Cardiac septum (tissue), 1 donor: Measurements from ENCODE around the gene RUSC2. TPM values are rescaled to one million over a fixed set of nuclear protein-coding genes. Genes with fewer than 3 reads are reported as not detected.
"Not testable (repeated sequence)": the region's sequence is repeated elsewhere in the genome, so short reads cannot be mapped to it uniquely, and the experiment has no call there.

ENCODE experiments used
- DNase-seq: peaks from one replicate; pipeline ENCODE4 v3.0.0-alpha.2; 2020; ENCODE audit warnings: low spot score
- intact Hi-C: fragments of 100-400 bp; cut with DNase I; formaldehyde crosslinking; loops from one replicate; pipeline ENCODE4 v1.14.0; 2022
- total RNA-seq: library from RNA; stranded (reverse); fragmentation: NEBNext Ultra II Directional; extraction: Animal tissue kit (Norgen Biotek cat#: 25700); gene quantifications from one replicate; pipeline ENCODE4 v1.2.1, GENCODE V29; 2021
- donor health status: DM: no; HTN: no; CAD: no.

Gene RUSC2
- total RNA-seq, 1 donor from 2014 or later = 44.5 TPM

DNA sequence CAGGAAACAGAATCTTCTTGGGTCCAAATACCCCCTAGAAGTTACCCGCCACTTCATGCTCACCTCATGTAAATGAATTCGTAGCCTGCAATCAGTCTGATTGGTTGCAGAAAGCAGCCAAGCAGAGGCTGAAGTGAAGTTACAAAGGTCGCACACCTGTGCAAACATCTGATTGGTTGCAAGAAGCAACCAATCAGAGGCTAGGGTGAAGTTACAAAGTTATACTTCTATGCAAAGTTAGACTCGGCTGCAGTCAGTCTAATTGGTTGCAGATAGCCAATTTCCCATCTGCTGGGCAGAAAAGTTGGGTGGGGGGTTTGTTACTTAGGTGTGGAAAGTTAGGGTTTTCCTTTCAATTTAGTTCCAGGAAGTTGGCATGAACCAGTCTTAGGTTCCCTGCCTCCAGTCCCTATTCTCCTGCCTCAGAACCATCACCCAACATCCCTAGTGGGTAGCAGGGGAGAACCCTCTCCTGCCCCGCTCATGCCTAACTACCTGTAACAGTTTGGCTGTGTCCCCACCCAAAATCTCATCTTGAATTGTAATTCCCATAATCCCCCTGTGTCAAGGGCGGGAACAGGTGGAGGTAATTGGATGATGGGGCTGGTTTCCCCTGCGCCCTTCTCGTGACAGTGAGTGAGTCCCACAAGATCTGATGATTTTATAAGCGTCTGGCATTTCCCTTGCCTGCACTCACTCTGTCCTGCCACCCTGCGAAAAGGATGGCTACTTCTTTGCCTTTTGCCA is 1.2 kb upstream of the RUSC2 start:
- intact Hi-C loops = no loop called here
- no peak for DNase-seq

DNA sequence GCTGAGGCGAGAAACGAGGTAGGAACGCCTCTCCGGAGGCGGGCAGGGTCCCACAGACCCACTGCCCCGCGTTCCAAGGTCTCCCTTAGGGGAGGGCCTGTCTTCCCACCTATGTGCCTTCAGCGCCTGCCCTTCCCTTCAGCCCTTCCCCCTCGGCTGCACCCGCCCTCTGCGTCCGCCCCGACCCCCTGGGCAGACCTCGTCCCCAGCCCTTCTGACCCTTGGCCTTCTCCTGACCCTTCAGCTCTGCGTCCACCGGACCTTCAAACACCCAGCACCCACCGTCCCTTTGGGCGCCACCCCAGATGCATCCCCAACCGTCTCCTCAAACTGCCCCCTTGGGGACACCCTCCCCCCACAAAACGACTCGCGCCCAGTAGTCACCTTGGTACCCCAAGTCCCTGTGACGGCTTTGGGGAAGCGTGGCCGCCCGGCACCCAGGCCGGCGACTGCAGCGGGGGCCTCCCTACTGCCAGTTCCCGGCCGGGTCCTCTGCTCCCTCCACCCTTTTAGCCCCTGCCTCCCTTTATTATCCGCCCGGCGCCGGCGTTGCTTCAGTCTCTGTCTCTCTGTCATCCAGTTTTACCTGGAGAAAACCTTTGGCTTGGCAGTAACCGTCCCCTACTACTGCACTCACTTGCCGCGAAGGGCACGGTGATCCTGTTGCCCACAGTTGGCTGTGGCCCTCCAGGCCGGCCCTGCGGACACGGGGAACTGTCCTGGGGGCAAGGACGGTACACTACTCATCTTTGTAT is 421 bp downstream of the RUSC2 start:
- intact Hi-C loops = loop anchor here (2.0 to 5.0 kb wide), 3 partner anchors 47 to 114 kb away; partner anchors contain the start of gene TESK1
- no peak for DNase-seq

DNA sequence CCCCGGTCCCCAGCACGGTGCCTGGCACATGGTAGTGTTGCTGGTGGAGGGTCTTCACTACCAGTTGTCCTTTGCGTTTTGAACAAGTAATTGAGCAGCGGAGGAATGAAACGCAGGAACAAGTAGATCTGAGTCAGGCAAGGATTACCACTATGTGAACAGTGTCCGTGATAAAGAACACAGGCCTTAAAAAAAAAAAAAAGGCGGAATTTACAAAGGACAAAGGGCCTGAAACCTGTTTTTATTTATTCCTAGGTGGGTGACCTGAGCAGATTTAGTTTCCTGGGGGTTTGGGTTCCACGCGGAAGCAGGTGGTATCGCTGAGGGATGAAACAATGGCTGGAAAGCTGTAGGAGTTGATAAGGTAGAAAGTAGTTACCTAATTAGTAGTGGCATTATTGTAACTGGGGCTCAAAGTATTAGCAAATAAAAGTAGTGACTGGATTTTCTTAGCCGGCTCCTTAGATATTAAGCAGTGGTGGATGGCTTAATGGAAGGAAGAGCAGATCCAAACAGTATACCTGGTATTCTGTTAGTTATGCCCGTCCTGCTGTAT is 1.1 kb downstream of the RUSC2 start:
- DNase-seq = no peak
- intact Hi-C loops = loop anchor here (2.0 to 5.0 kb wide), 3 partner anchors 46 to 114 kb away; partner anchors contain the start of gene TESK1

DNA sequence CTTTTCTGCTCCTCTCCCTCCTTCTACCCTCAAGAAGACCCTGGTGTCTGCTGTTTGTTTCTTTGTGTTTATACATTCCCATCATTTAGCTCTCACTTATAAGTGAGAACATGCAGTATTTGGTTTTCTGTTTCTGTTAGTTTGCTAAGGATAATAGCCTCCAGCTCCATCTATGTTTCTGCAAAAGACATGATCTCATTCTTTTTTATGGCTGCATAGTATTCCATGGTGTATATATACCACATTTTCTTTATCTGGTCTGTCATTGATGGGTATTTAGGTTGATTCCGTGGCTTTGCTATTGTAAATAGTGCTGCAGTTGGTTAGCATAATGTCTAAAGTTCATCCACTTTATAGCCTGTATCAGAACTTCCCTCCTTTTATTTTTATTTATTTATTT is 3.2 kb downstream of the RUSC2 start:
- DNase-seq = not testable (repeated sequence)
- intact Hi-C loops = loop anchor here (5.0 kb wide), 1 partner anchor 44 kb away; no protein-coding TSS in a partner anchor

DNA sequence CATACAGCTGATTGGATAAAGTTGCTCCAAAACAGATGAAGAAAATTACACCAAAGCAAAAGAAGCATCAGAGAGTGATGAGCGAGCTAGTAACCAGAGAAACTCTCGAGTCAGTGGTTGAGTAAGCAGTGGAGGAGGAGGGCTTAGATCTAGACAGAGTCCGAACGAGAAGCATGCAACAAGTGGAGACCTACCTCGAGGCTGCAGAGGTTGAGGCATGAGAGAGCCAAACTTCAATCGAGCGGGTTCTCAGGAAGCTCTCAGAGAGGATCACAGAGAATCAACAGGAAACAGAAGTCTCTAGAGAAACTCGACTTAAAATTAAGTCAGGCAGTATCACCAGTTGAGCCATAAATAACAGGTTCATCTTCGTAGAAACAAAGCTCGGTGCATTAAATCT is 6.1 kb downstream of the RUSC2 start:
- intact Hi-C loops = no loop called here
- DNase-seq = no peak

DNA sequence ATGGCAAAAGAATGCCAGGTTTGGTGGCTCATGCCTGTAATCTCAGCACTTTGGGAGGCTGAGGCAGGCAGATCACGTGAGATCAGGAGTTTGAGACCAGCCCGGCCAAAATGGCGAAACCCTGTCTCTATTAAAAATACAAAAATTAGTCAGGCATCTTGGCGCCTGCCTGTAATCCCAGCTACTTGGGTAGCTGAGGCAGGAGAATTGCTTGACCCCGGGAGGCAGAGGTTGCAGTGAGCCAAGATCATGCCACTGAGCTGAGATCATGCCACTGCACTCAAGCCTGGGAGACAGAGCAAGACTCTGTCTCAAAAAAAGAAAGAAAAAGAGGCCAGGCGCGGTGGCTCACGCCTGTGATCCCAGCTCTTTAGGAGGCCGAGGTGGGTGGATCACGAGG is 8.3 kb downstream of the RUSC2 start:
- DNase-seq = not testable (repeated sequence)

DNA sequence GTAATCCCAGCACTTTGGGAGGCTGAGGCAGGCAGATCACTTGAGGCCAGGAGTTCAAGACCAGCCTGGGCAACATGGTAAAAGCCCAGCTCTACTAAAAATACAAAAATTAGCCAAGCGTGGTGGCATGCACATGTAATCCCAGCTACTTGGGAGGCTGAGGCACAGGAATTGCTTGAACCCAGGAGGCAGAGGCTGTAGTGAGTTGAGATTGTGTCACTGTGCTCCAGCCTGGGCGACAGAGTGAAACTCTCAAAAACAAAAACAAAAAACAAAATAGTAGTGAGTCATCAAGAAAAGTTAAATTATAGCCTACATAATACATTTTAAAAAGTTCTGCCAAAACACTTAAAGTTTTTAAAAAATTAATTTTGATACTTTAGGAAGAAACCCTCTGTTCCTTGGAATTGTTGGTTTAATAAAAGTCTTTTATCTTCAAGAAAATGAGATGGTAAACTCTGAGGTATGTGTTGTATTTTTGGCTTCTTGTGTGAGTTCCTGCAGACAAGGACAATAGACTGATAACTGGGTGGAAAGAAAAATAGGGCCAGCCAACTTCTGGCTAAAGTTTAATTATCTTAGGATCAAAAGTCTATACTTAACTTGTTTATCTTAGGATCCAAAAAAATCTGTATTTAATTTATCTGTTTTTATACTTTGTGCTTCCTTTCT is 9.3 kb downstream of the RUSC2 start:
- DNase-seq = no peak
- intact Hi-C loops = no loop called here

More for the DNA sequence above, 8.3 kb downstream of the RUSC2 start:
- intact Hi-C loops = not testable (repeated sequence)

DNA sequence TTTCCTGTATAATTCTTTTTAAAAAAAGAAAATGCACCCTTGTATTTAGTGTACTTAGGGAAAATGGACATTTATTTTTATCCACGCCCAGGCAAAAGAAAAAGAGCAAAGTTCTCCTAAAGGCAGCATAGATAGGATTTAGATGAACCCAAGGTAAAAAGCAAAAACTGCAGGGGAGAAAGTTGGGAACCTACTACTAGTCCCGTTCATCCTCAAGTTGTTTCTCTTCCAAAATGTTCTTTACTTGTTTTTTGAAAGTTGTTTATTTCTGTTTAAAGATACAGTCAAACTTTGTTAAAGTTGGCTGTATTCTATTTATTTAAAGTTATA is 9.8 kb downstream of the RUSC2 start:
- intact Hi-C loops = no loop called here
- no peak for DNase-seq

DNA sequence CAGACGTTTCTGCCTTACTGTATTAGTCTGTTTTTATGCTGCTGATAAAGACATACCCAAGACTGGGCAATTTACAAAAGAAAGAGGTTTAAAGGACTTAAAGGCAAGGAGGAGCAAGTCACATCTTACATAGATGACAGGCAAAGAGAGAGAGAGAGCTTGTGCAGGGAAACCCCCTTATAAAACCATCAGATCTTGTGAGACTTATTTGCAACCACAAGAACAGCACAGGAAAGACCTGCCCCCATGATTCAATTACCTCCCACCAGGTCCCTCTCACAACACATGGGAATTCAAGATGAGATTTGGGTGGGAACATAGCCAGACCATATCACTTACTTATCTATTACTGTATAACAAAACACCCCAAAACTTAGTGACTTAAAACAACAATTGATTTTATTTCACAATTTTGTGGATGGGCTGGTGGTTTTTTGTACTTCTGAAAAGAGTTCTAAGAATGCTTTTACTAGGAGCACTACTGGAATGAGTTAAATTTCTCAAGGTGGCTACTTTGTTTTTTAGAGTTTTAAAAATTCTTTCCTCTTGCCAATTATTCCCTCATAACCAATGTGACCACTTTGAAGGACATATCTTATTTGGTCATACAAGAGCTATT is 10.3 kb downstream of the RUSC2 start:
- DNase-seq = no peak
- intact Hi-C loops = no loop called here

DNA sequence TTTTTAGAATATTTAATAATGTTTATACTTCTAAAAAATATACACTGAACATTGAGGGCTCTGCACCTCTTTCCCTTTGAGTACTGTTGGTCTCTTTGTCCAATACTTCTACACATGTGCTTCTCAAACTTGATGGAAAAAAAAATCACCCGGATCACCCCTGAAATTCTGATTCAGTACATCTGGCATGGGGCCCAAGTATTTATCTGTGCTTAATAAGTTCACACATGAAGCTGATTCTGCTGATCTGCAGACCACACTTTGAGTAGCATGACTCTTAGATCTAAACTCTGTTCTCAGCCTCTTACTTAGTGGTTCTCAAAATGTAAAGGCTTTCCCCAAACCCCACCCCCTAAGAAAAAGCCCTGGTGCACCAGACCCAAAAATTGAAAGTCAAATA is 12.0 kb downstream of the RUSC2 start:
- DNase-seq = no peak
- intact Hi-C loops = no loop called here

DNA sequence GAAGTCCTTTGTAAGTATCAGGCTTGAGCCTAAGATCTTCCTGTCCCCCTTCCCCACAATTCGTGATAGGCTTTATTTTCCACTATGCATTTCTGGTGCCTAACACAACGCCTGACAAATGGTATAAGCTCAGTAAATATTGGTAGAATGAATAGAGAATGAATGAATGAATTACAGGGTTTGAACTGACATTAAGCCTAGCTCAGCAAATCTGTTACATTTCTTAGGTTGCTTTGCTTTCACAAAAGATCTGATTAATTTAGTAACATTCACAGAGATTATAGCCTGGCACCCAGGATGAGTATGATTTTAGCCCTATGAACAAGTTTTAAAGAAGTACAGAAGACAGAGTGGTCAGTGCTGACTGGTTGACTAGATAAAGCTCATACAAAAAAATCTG is 16.4 kb downstream of the RUSC2 start:
- no peak for DNase-seq
- intact Hi-C loops = no loop called here

DNA sequence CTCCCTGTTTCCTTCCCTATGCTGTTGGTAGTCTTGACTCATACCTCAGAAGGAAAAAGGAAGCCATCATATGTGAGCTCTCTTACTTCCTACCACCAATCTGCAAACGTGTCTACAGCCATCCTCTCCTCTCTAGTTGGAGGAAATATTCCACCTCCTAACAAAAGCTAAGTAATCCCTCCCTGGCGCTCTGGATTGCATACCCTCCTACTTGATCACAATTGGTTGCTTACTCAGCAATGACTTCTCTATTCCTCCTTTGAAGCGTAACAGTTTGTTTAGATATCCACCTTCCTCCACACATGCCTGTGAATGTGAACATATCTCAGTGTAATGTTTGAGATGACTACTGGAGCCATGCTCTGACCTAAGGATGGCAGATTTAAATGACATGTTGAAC is 18.2 kb downstream of the RUSC2 start:
- intact Hi-C loops = no loop called here
- no peak for DNase-seq

DNA sequence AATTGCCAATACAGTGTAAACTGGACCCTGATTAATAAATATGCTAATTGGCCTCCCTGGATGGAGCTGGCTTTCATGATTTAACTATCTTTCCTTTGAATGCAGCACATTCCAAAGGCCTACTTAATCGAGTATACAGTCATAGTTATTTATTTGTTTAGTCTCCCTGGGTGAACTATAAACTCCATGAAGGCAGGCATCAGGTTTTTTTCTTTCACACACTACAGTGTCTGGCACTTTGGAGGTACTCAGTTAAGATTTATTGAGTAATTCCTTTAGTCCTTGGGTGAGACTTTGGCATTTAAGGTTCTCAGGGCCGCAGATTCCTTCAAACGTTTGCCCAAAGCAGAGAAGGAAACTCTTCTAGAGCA is 20.5 kb downstream of the RUSC2 start:
- DNase-seq = no peak
- intact Hi-C loops = loop anchor here (2.0 to 5.0 kb wide), 2 partner anchors 28 to 42 kb away; no protein-coding TSS in a partner anchor

DNA sequence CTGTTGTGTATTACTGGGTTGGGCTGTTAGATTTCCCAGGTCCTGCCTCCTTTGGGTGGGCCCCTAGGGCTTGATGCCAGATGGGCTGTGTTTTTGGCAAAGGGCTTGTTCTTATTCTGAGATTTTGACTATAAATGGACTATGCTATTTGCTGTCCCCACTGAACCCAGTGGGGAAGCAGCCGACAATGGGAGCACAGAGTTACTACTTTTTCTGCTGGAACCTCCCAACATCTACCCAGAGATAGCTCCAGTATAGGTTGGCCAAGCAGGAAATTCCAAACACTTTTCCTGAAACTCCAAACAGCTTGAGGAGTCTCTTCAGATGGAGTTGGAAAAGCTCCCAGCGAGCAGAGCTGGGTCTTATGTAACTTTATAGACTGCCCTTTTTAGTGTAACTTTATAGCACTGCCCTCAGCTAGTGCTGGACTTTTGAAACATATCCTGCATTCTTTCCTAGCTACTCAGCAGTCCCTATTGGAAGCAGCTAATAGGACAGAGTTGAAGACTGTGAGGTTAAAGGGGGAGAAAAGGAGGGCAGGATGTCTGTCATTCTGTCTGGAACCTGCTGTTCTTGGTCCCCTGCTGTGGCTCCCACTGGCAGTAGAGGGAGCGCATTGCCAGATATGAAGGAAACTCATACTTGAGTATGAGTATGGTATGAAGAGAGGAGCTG is 21.0 kb downstream of the RUSC2 start:
- DNase-seq = peak; percentile 84
- intact Hi-C loops = loop anchor here (2.0 to 5.0 kb wide), 2 partner anchors 28 to 41 kb away; no protein-coding TSS in a partner anchor

DNA sequence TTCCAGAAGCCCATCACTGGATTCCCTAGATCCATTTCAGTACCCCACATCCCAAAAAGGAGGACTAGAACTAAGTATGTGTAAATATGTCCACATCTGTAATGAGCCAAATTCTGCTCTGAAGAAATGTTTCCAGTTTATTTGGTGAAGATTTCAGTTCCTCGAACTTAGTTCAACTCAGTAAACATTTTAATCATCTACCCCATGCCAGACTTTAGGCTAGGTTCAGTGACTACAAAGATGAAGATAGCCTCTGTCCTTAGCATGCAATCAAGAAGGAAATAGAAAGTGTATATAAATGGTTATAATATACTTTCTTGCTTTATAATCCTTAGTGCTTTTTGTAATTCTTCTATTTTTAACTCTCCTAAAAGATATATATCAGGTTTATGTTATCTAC is 21.5 kb downstream of the RUSC2 start:
- intact Hi-C loops = loop anchor here (2.0 to 5.0 kb wide), 2 partner anchors 27 to 41 kb away; no protein-coding TSS in a partner anchor
- no peak for DNase-seq

DNA sequence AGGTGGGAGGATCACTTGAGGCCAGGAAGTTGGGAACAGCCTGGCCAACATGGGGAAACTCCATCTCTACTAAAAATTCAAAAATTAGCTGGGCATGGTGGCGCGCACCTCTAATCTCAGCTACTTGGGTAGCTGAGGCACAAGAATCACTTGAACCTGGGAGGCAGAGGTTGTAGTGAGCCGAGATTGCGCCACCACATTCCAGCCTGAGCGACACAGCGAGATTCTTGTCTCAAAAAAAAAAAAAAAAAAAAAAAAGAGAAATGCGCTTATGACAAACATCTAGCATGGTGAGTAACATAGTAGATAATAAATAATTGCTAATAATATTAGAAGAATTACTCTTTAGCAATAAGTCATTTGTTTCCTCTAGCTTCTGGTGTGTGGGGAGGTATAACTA is 25.9 kb downstream of the RUSC2 start:
- DNase-seq = no peak
- intact Hi-C loops = no loop called here

DNA sequence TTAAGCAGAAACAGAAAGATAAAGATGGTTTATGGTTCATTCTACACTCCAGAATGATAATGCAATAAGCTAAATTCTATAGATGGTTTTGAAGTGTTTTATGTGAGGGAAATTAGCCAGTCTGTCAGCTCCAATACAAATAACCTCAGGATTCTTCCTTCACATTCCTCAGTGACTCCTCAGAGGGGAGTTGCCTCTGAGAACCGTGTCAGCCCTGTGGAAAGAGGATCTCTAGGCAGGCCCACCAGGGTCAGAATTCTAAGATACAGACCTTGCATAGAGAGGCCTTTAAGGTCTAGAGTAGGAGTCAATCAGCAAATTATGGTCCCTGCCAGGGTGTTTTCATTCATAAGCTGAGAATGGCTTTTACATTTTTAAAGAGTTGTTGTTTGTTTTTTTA is 26.6 kb downstream of the RUSC2 start:
- intact Hi-C loops = no loop called here
- DNase-seq = no peak

DNA sequence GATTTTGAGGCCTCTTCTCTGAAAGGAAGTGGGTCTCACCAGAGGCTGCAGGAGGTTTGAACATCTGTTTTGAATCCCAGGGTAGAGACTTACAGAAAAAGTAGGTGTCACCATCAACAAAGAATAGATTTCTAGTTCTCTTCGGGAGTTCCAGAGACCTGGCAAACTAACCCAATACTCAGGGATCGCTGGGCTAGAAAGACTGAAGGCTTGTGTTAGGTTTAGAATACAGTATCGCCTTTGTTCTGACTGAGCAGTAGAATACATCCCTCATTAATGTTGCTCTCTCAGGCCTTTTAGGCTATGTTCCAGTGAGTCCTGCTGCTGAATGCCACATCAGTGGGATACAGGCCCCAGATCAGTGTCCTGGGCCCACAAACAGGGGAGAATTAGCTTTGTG is 27.2 kb downstream of the RUSC2 start:
- no peak for DNase-seq
- intact Hi-C loops = no loop called here

DNA sequence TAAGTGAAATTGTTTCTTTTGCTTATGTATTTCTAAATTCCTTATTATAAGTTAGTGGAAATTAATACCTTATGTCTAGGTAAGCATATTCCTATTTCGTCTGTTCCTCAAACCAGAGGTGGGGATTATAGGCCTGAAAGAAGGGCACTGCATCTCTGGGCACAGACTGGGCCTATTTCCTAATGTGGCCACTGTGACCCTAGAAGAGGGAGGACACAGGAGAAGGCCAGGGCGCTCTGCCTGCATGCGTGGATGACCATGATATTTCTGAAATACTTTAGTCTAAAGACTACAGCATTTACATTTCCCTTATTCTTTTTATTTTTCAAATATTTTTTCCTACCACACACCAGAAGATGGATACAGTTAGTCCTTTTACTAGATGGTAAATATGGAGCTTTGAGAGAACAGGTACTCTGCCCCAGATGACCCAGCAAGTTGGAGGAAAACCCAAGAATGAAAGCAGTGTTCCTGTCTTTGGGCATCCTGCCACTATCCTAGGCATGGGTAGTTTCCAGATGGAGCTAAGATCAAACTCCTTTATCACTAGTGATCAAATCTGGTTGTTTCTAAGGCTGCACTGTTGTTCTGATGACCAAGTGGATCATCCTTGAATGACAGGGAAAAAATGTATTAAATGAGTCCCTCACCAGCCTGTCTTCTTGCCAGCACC is 27.8 kb downstream of the RUSC2 start:
- intact Hi-C loops = no loop called here
- no peak for DNase-seq
